Kasumi-1 (cell line): ENCODE measurements around the gene VARS2.

Experiments used
- DNase-seq, 2 experiments: peaks; one replicate each; lab custom pipeline; 2025; lab: John Stamatoyannopoulos, UW

VARS2 gene

GRCh38 chr6:30884521-30885480 is 29.2 kb upstream of the VARS2 start:
- no peak for DNase-seq

GRCh38 chr6:30885481-30885998 is 28.5 kb upstream of the VARS2 start:
- DNase-seq: no peak

- peak; percentile 5 to 19 for DNase-seq
Observed at GRCh38 chr6:30885999-30886896, 27.8 kb upstream of the VARS2 start.

GRCh38 chr6:30886897-30887255 is 27.2 kb upstream of the VARS2 start:
- no peak for DNase-seq

GRCh38 chr6:30887901-30888815 is 25.9 kb upstream of the VARS2 start:
- DNase-seq: no peak

- no peak for DNase-seq
Observed at GRCh38 chr6:30888816-30889495, 25.1 kb upstream of the VARS2 start.

GRCh38 chr6:30889496-30889885 is 24.5 kb upstream of the VARS2 start:
- DNase-seq: no peak

- no peak for DNase-seq
Observed at GRCh38 chr6:30889921-30890645, 24.0 kb upstream of the VARS2 start.

GRCh38 chr6:30890646-30891449 is 23.2 kb upstream of the VARS2 start:
- DNase-seq: no peak

- DNase-seq: no peak
Observed at GRCh38 chr6:30891450-30891723, 22.7 kb upstream of the VARS2 start.

- DNase-seq: no peak
Observed at GRCh38 chr6:30891816-30892538, 22.1 kb upstream of the VARS2 start.

- DNase-seq: no peak
Observed at GRCh38 chr6:30893001-30893591, 20.9 kb upstream of the VARS2 start.

GRCh38 chr6:30893666-30894065 is 20.4 kb upstream of the VARS2 start:
- DNase-seq: no peak

GRCh38 chr6:30894381-30894780 is 19.7 kb upstream of the VARS2 start:
- DNase-seq: no peak

GRCh38 chr6:30894935-30895334 is 19.1 kb upstream of the VARS2 start:
- no peak for DNase-seq

- no peak for DNase-seq
Observed at GRCh38 chr6:30895343-30895742, 18.7 kb upstream of the VARS2 start.

- no peak for DNase-seq
Observed at GRCh38 chr6:30896541-30896940, 17.5 kb upstream of the VARS2 start.

GRCh38 chr6:30897882-30898281 is 16.2 kb upstream of the VARS2 start:
- no peak for DNase-seq
